ENCODE measurements around the gene KRT35. TPM values are rescaled to one million over a fixed set of nuclear protein-coding genes. Genes with fewer than 3 reads are reported as not detected.

KRT35 gene
- total RNA-seq, 2 experiments from 2014 or later = not detected

GRCh38 chr17:41511716-41512115 lies 30.8 kb upstream of the KRT35 start:
- Mint-ChIP-seq H3K4me3 (no peak overlapping the region), H3K4me1 (ENCODE audit: low read depth) (no peaks in the 10 kb centered on the region), H3K36me3 (ENCODE audit: low read depth) (no peaks in the 10 kb centered on the region), H3K9me3 (no peaks in the 10 kb centered on the region), H3K27me3 (peaks cover 6% of the 10 kb centered on the region), H3K27ac (no peak overlapping the region)
- no peak for TF ChIP-seq CTCF (IDR thresholded peaks at IDR 0.05)
- Histone ChIP-seq H3K27ac (ENCODE audit: low read depth in 1 of 2, low read length in 2 of 2) (no peak overlapping the region), H3K4me3 (ENCODE audit: low read length) (no peak overlapping the region), H3K9me3 (ENCODE audit: control insufficient read depth in 1 of 2, insufficient read depth in 1 of 2, low read length in 2 of 2) (no peaks in the 10 kb centered on the region), H3K36me3 (ENCODE audit: insufficient read depth, low read length) (no peaks in the 10 kb centered on the region), H3K27me3 (ENCODE audit: control insufficient read depth in 1 of 2, insufficient read depth in 2 of 2, low read length in 2 of 2) (peaks cover 0 to 5% of the 10 kb centered on the region in 2 experiments), H3K4me1 (ENCODE audit: insufficient read depth, low read length) (no peaks in the 10 kb centered on the region)
- intact Hi-C loops (cut with DNase I, micrococcal nuclease) = no loop called here
- ATAC-seq (ENCODE audit: poor library complexity) (no peak), DNase-seq (no peak)
- CTCF ChIA-PET = no interaction called here
- POLR2A ChIA-PET = no interaction called here

- CTCF ChIA-PET = no interaction called here
- intact Hi-C loops (cut with DNase I, micrococcal nuclease) = no loop called here
- DNase-seq (no peak), ATAC-seq (ENCODE audit: poor library complexity) (no peak)
- no peaks in the 10 kb centered on the region for H3K36me3 ChIP-seq (ENCODE audit: insufficient read depth, low read length)
- Mint-ChIP-seq H3K27ac (no peak overlapping the region), H3K9me3 (no peaks in the 10 kb centered on the region), H3K27me3 (peaks cover 6% of the 10 kb centered on the region), H3K4me3 (no peak overlapping the region), H3K4me1 (ENCODE audit: low read depth) (no peaks in the 10 kb centered on the region), H3K36me3 (ENCODE audit: low read depth) (no peaks in the 10 kb centered on the region)
- POLR2A ChIA-PET = no interaction called here
- H3K9me3 ChIP-seq (ENCODE audit: control insufficient read depth in 1 of 2, insufficient read depth in 1 of 2, low read length in 2 of 2) = no peaks in the 10 kb centered on the region
- no peak overlapping the region for H3K27ac ChIP-seq (ENCODE audit: low read depth in 1 of 2, low read length in 2 of 2)
- H3K27me3 ChIP-seq (ENCODE audit: control insufficient read depth in 1 of 2, insufficient read depth in 2 of 2, low read length in 2 of 2) = peaks cover 0 to 5% of the 10 kb centered on the region in 2 experiments
- no peak for TF ChIP-seq CTCF (IDR thresholded peaks at IDR 0.05)
- H3K4me3 ChIP-seq (ENCODE audit: low read length) = no peak overlapping the region
- H3K4me1 ChIP-seq (ENCODE audit: insufficient read depth, low read length) = no peaks in the 10 kb centered on the region
Measured at GRCh38 chr17:41511116-41511515, 30.2 kb upstream of the KRT35 start.

- Mint-ChIP-seq H3K4me1 (ENCODE audit: low read depth) (no peaks in the 10 kb centered on the region), H3K9me3 (no peaks in the 10 kb centered on the region), H3K4me3 (no peak overlapping the region), H3K36me3 (ENCODE audit: low read depth) (no peaks in the 10 kb centered on the region), H3K27ac (no peak overlapping the region), H3K27me3 (peaks cover 6% of the 10 kb centered on the region)
- Histone ChIP-seq H3K36me3 (ENCODE audit: insufficient read depth, low read length) (no peaks in the 10 kb centered on the region), H3K4me1 (ENCODE audit: insufficient read depth, low read length) (no peaks in the 10 kb centered on the region), H3K9me3 (ENCODE audit: control insufficient read depth in 1 of 2, insufficient read depth in 1 of 2, low read length in 2 of 2) (no peaks in the 10 kb centered on the region), H3K4me3 (ENCODE audit: low read length) (no peak overlapping the region), H3K27ac (ENCODE audit: low read depth in 1 of 2, low read length in 2 of 2) (no peak overlapping the region), H3K27me3 (ENCODE audit: control insufficient read depth in 1 of 2, insufficient read depth in 2 of 2, low read length in 2 of 2) (peaks cover 0 to 2% of the 10 kb centered on the region in 2 experiments)
- TF ChIP-seq CTCF (IDR thresholded peaks at IDR 0.05) = no peak
- intact Hi-C loops (cut with DNase I, micrococcal nuclease) = no loop called here
- DNase-seq (no peak), ATAC-seq (ENCODE audit: poor library complexity) (no peak)
- POLR2A ChIA-PET = no interaction called here
- CTCF ChIA-PET = interaction anchor here (0.6 kb wide), 1 partner anchor 35 kb away, joined by 3 read pairs; no protein-coding TSS in a partner anchor
Measured at GRCh38 chr17:41510251-41511065, 29.5 kb upstream of the KRT35 start.

Data from CD4-positive, alpha-beta T cell (primary cell).